ENCODE data around the gene GUK1. TPM values are rescaled to one million over a fixed set of nuclear protein-coding genes. Genes with fewer than 3 reads are reported as not detected.
A peak's percentile ranks its signal among the peaks of the same experiment; 100 is the strongest.

The GUK1 gene
- total RNA-seq, 2 donors from 2014 or later, result 110 to 112 TPM

DNA sequence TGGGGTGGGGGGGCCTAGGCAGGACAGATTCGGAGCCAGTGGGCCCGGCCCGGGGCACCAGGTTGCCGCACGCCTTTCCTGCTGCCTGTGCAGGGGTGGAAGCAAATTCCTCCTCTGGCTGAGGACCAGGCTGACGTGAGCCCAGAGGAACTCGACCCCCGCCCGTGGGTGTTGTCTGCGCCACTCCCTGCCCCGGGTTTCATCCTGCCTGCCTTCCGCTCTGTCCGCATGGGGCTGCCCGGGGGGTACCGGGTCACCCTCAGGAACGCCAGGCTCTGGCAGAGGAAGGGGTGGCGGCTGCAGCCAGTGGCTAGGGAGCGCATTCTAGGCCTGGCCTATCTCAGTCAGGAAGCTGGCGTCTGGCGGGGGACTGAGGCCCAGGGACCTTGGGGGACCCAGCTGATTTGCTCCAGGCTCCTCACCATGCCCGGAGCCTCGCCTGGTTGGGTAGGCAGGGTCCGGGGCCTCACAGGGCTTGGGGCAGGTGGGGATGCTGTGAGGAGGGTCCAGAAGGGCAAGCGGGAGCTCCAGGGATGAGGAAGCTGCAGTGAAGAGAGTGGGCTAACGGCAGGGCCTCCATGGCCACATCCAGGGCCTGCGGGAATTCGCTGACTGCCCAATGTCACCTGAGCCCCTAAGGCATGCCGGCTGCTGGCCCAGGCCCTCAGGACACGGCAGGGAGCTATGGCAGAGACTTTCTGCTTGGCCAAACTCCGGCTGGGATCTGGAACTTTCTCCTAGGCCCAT is 23.1 kb downstream of the GUK1 start:
- no peaks in the 10 kb centered on the region for H3K36me3 ChIP-seq (ENCODE audit: control insufficient read depth, insufficient read depth, low read length)
- TF ChIP-seq, protein P1, sequence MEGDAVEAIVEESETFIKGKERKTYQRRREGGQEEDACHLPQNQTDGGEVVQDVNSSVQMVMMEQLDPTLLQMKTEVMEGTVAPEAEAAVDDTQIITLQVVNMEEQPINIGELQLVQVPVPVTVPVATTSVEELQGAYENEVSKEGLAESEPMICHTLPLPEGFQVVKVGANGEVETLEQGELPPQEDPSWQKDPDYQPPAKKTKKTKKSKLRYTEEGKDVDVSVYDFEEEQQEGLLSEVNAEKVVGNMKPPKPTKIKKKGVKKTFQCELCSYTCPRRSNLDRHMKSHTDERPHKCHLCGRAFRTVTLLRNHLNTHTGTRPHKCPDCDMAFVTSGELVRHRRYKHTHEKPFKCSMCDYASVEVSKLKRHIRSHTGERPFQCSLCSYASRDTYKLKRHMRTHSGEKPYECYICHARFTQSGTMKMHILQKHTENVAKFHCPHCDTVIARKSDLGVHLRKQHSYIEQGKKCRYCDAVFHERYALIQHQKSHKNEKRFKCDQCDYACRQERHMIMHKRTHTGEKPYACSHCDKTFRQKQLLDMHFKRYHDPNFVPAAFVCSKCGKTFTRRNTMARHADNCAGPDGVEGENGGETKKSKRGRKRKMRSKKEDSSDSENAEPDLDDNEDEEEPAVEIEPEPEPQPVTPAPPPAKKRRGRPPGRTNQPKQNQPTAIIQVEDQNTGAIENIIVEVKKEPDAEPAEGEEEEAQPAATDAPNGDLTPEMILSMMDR (conservative IDR thresholded peaks at IDR 0.05), result no peak
- no peaks in the 10 kb centered on the region for H3K36me3 Mint-ChIP-seq (ENCODE audit: low read depth)
- H3K27me3 Mint-ChIP-seq (ENCODE audit: insufficient read depth), result peaks cover 15% of the 10 kb centered on the region
- H3K9ac ChIP-seq (ENCODE audit: extremely low read depth, low read length, poor library complexity, severe bottlenecking), result no peak overlapping the region
- H3K27ac Mint-ChIP-seq, result no peak overlapping the region
- whole genome bisulfite sequencing, 2 experiments (ENCODE audit: insufficient coverage in 1 of 2, insufficient read length in 1 of 2), result 88 to 93% methylated on average over 11 to 30 of the region's 30 CpGs
- no peak overlapping the region for H3K4me3 Mint-ChIP-seq
- H3K4me3 ChIP-seq (ENCODE audit: low read length), result no peak overlapping the region
- no peaks in the 10 kb centered on the region for H3K27me3 ChIP-seq (ENCODE audit: control insufficient read depth, insufficient read depth, low read length, poor library complexity, severe bottlenecking)
- H3K9me3 Mint-ChIP-seq, result no peaks in the 10 kb centered on the region
- peaks cover 7% of the 10 kb centered on the region for H3K4me1 ChIP-seq (ENCODE audit: control insufficient read depth, insufficient read depth, low read length)
- H3K4me1 Mint-ChIP-seq, result peaks cover 6% of the 10 kb centered on the region
- H3K27ac ChIP-seq (ENCODE audit: low read depth, low read length), result no peak overlapping the region
- no peak for DNase-seq
- H3K9me3 ChIP-seq (ENCODE audit: control insufficient read depth, low read length), result no peaks in the 10 kb centered on the region

DNA sequence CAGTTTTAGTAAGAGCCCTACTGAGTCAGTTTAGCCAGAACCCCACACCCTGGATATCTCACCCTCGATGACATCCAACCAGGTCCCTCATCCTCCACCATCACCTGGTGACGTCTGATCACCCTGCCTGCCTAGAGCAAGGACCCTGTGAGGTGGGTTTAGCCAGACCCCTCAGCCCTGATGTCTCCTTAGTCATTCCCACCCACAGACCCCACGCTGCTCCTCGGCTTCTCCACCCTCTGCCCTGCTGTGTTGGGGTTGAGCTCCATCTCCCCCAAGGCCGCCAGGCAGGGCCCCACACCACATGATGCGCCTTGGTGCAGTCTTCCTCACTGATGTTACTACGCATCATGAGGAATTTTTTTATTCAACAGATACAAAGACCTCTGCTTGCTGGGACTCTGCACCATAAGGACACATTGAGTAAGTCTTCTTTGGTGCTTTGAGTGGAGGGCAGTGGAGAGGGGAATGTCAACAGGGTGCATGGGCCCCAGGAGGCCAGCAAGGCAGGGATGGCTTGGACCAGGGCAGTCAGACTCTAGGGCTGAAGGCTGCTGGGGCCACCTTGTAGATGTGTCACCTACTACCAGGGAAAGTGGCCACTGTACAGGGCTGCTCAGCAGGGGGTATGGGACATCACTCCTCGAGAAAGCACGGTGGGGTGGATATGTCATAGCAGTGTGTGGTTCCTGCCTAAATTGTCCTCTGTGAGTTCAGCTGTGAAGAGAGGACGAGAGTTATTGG is 23.9 kb downstream of the GUK1 start:
- Histone ChIP-seq H3K27me3 (ENCODE audit: control insufficient read depth, insufficient read depth, low read length, poor library complexity, severe bottlenecking) (no peaks in the 10 kb centered on the region), H3K36me3 (ENCODE audit: control insufficient read depth, insufficient read depth, low read length) (no peaks in the 10 kb centered on the region), H3K27ac (ENCODE audit: low read depth, low read length) (no peak overlapping the region), H3K9ac (ENCODE audit: extremely low read depth, low read length, poor library complexity, severe bottlenecking) (no peak overlapping the region), H3K4me3 (ENCODE audit: low read length) (no peak overlapping the region), H3K4me1 (ENCODE audit: control insufficient read depth, insufficient read depth, low read length) (peaks cover 7% of the 10 kb centered on the region), H3K9me3 (ENCODE audit: control insufficient read depth, low read length) (no peaks in the 10 kb centered on the region)
- Mint-ChIP-seq H3K36me3 (ENCODE audit: low read depth) (no peaks in the 10 kb centered on the region), H3K4me1 (peaks cover 6% of the 10 kb centered on the region), H3K27me3 (ENCODE audit: insufficient read depth) (peaks cover 12% of the 10 kb centered on the region), H3K4me3 (no peak overlapping the region), H3K9me3 (no peaks in the 10 kb centered on the region), H3K27ac (peak overlapping the region; percentile 68)
- DNase-seq, result no peak
- TF ChIP-seq, protein P1 (conservative IDR thresholded peaks at IDR 0.05), result no peak
- 94 to 96% methylated on average over 5 to 10 of the region's 10 CpGs for WGBS, 2 experiments (ENCODE audit: insufficient coverage in 1 of 2, insufficient read length in 1 of 2)

DNA sequence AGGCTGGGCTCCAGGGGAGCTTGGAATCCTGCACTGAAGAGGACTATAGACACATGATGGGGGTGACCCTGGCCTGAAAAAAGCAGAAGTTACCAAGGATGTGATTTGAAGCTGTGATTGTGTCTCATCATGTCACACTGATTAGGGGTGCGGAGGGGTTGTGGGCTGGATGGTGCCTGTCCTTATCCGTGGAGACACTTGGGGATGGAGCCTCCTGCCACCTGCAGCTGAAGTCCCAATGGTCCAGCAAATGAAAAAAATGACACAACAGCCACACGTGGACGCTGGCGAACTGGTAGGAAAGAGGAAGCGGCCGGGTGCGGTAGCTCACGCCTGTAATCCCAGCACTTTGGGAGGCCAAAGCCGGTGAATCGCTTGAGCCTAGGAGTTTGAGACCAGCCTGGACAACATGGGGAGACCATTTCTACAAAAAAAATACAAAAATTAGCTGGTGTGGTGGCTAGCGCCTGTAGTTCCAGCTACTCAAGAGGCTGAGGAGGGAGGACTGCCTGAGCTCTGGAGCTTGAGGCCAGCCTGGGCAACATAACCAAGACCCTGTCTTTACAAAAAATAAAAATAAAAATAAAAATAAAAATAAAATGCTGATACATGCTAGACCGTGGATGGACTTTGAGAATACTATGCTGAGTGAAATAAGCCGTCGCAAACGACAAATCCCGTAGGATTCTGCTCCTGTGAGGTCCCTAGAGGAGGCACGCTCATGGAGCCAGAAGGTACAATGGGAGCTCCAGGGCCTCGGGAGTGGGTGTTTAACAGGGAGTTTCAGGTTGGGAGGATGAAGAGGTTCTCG is 24.7 kb downstream of the GUK1 start:
- Mint-ChIP-seq H3K27ac (peak overlapping the region; percentile 95), H3K4me1 (peaks cover 6% of the 10 kb centered on the region), H3K36me3 (ENCODE audit: low read depth) (no peaks in the 10 kb centered on the region), H3K4me3 (peak overlapping the region; percentile 67), H3K9me3 (no peaks in the 10 kb centered on the region), H3K27me3 (ENCODE audit: insufficient read depth) (peaks cover 5% of the 10 kb centered on the region)
- Histone ChIP-seq H3K4me1 (ENCODE audit: control insufficient read depth, insufficient read depth, low read length) (peaks cover 7% of the 10 kb centered on the region), H3K36me3 (ENCODE audit: control insufficient read depth, insufficient read depth, low read length) (no peaks in the 10 kb centered on the region), H3K4me3 (ENCODE audit: low read length) (peak overlapping the region; percentile 85), H3K9me3 (ENCODE audit: control insufficient read depth, low read length) (no peaks in the 10 kb centered on the region), H3K27me3 (ENCODE audit: control insufficient read depth, insufficient read depth, low read length, poor library complexity, severe bottlenecking) (no peaks in the 10 kb centered on the region), H3K27ac (ENCODE audit: low read depth, low read length) (no peak overlapping the region), H3K9ac (ENCODE audit: extremely low read depth, low read length, poor library complexity, severe bottlenecking) (peak overlapping the region; percentile 49)
- TF ChIP-seq, protein P1 (conservative IDR thresholded peaks at IDR 0.05), result no peak
- 72 to 76% methylated on average over 17 to 20 of the region's 20 CpGs for WGBS, 2 experiments (ENCODE audit: insufficient coverage in 1 of 2, insufficient read length in 1 of 2)
- no peak for DNase-seq

All from endodermal cell (in vitro differentiated cells).